H9 (cell line): ENCODE results near the gene GIT1. TPM values are rescaled to one million over a fixed set of nuclear protein-coding genes. Genes with fewer than 3 reads are reported as not detected.
A peak's percentile ranks its signal among the peaks of the same experiment; 100 is the strongest.

Source experiments
- DNase-seq: peaks from one replicate; pipeline ENCODE4 v3.0.0-alpha.2; 2017
- H2AFZ ChIP-seq: one replicate; pipeline ENCODE4 v1.6.1; 2013; ENCODE audit warnings: mild to moderate bottlenecking, low read length, control low read depth, moderate library complexity
- H2AK5ac ChIP-seq: 2 replicates; pipeline ENCODE4 v1.6.1; 2013; ENCODE audit warnings: low read length, control low read depth, mixed read lengths; ENCODE audit not compliant: insufficient read length
- H2BK120ac ChIP-seq: one replicate; pipeline ENCODE4 v1.6.1; 2013; ENCODE audit warnings: low read depth, mild to moderate bottlenecking, low read length, control low read depth, inconsistent platforms; ENCODE audit not compliant: poor library complexity, severe bottlenecking
- H2BK12ac ChIP-seq: 2 replicates; pipeline ENCODE4 v1.6.1; 2013; ENCODE audit warnings: low read length, control low read depth, mixed read lengths, low read depth; ENCODE audit not compliant: insufficient read length
- H2BK15ac ChIP-seq: 2 replicates; pipeline ENCODE4 v1.6.1; 2013; ENCODE audit warnings: low read depth, low read length, control low read depth
- H2BK20ac ChIP-seq: one replicate; pipeline ENCODE4 v1.6.1; 2013; ENCODE audit warnings: low read depth, mild to moderate bottlenecking, low read length, control low read depth, inconsistent platforms; ENCODE audit not compliant: poor library complexity, severe bottlenecking
- H2BK5ac ChIP-seq: 2 replicates; pipeline ENCODE4 v1.6.1; 2013; ENCODE audit warnings: low read length, control low read depth, mixed read lengths; ENCODE audit not compliant: insufficient read length
- H3K14ac ChIP-seq: 2 replicates; pipeline ENCODE4 v1.6.1; 2013; ENCODE audit warnings: low read length, control low read depth; ENCODE audit not compliant: insufficient read depth
- H3K18ac ChIP-seq: 2 replicates; pipeline ENCODE4 v1.6.1; 2013; ENCODE audit warnings: low read depth, mild to moderate bottlenecking, mixed read lengths, low read length, control low read depth; ENCODE audit not compliant: insufficient read length
- H3K23ac ChIP-seq: 2 replicates; pipeline ENCODE4 v1.6.1; 2013; ENCODE audit warnings: low read length, control low read depth, mixed read lengths, low read depth; ENCODE audit not compliant: insufficient read length
- H3K23me2 ChIP-seq: 2 replicates; pipeline ENCODE4 v1.6.1; 2013; ENCODE audit warnings: low read depth, mild to moderate bottlenecking, mixed read lengths, low read length, control low read depth; ENCODE audit not compliant: insufficient read length, poor library complexity, severe bottlenecking
- H3K27ac ChIP-seq: 2 replicates; pipeline ENCODE4 v1.5.1; 2013; ENCODE audit warnings: low read length, control low read depth, mixed read lengths, low read depth; ENCODE audit not compliant: insufficient read length
- H3K27me3 ChIP-seq: 2 replicates; pipeline ENCODE4 v1.6.1; 2013; ENCODE audit warnings: low read length, control low read depth, inconsistent platforms; ENCODE audit not compliant: insufficient read depth
- H3K4ac ChIP-seq: 2 replicates; pipeline ENCODE4 v1.6.1; 2013; ENCODE audit warnings: low read depth, mild to moderate bottlenecking, control low read depth, inconsistent platforms, low read length, moderate library complexity
- H3K4me1 ChIP-seq: 2 replicates; pipeline ENCODE4 v1.6.1; 2013; ENCODE audit warnings: low read length, control low read depth, inconsistent platforms; ENCODE audit not compliant: insufficient read depth
- H3K4me2 ChIP-seq: 2 replicates; pipeline ENCODE4 v1.6.1; 2013; ENCODE audit warnings: low read length, control low read depth, mixed read lengths; ENCODE audit not compliant: insufficient read length, insufficient read depth
- H3K56ac ChIP-seq: 2 replicates; pipeline ENCODE4 v1.6.1; 2013; ENCODE audit warnings: low read depth, mild to moderate bottlenecking, mixed read lengths, low read length, control low read depth; ENCODE audit not compliant: insufficient read length
- H3K79me1 ChIP-seq: 2 replicates; pipeline ENCODE4 v1.6.1; 2013; ENCODE audit warnings: low read depth, mild to moderate bottlenecking, moderate library complexity, low read length, control low read depth, inconsistent platforms; ENCODE audit not compliant: insufficient read depth, poor library complexity, severe bottlenecking
- H3K79me2 ChIP-seq: 2 replicates; pipeline ENCODE4 v1.6.1; 2013; ENCODE audit warnings: low read length, control low read depth, inconsistent platforms; ENCODE audit not compliant: insufficient read depth
- H3K9ac ChIP-seq: 2 replicates; pipeline ENCODE4 v1.6.1; 2013; ENCODE audit warnings: low read length, control low read depth, mixed read lengths; ENCODE audit not compliant: insufficient read length; ENCODE audit errors: extremely low read depth
- H3K9me3 ChIP-seq: one replicate; pipeline ENCODE4 v1.6.1; 2013; ENCODE audit warnings: low read depth, low read length, inconsistent platforms; ENCODE audit not compliant: control insufficient read depth
- H3T11ph ChIP-seq: one replicate; pipeline ENCODE4 v1.6.1; 2013; ENCODE audit warnings: mild to moderate bottlenecking, low read length, control low read depth, inconsistent platforms
- H4K20me1 ChIP-seq: one replicate; pipeline ENCODE4 v1.6.1; 2013; ENCODE audit not compliant: control insufficient read depth, insufficient read length, insufficient read depth
- H4K5ac ChIP-seq: 2 replicates; pipeline ENCODE4 v1.6.1; 2013; ENCODE audit warnings: low read depth, mild to moderate bottlenecking, mixed read lengths, low read length, control low read depth; ENCODE audit not compliant: insufficient read length
- H4K8ac ChIP-seq: replicated peaks from 2 replicates; pipeline ENCODE4 v1.6.1; 2013; ENCODE audit warnings: low read length, control low read depth, mixed read lengths, low read depth; ENCODE audit not compliant: insufficient read length
- H4K91ac ChIP-seq: 2 replicates; pipeline ENCODE4 v1.6.1; 2013; ENCODE audit warnings: low read depth, mild to moderate bottlenecking, moderate library complexity, mixed read lengths, low read length, control low read depth; ENCODE audit not compliant: insufficient read length
- H3K27ac Mint-ChIP-seq, 3 experiments: 2 replicates in 2 of 3; 3 replicates in 1 of 3; pipeline ENCODE4 v1.8.0; 2020 to 2021; ENCODE audit warnings: mixed read lengths in 3 of 3, mild to moderate bottlenecking in 1 of 3, moderate library complexity in 1 of 3
- H3K27me3 Mint-ChIP-seq: 2 replicates; pipeline ENCODE4 v1.8.0; 2021; ENCODE audit warnings: low read depth, mild to moderate bottlenecking, moderate library complexity, mixed read lengths
- H3K36me3 Mint-ChIP-seq, 3 experiments: 2 replicates in 2 of 3; 3 replicates in 1 of 3; pipeline ENCODE4 v1.8.0; 2020 to 2021; ENCODE audit warnings: low read depth in 3 of 3, mixed read lengths in 3 of 3; ENCODE audit not compliant: insufficient read depth in 1 of 3
- H3K4me1 Mint-ChIP-seq, 2 experiments: 2 replicates each; pipeline ENCODE4 v1.8.0; 2020; ENCODE audit warnings: mixed read lengths in 2 of 2
- H3K4me3 Mint-ChIP-seq, 2 experiments: 2 replicates in 1 of 2; 3 replicates in 1 of 2; pipeline ENCODE4 v1.8.0; 2020 to 2021; ENCODE audit warnings: mild to moderate bottlenecking in 2 of 2, mixed read lengths in 2 of 2, moderate library complexity in 1 of 2
- H3K9me3 Mint-ChIP-seq, 2 experiments: 2 replicates in 1 of 2; 3 replicates in 1 of 2; pipeline ENCODE4 v1.8.0; 2020; ENCODE audit warnings: mild to moderate bottlenecking in 2 of 2, mixed read lengths in 2 of 2, moderate library complexity in 1 of 2
- CTCF ChIP-seq: fragments of 200-600 bp; sonication (generic); conservative IDR thresholded peaks from 3 replicates; pipeline ENCODE4 v1.8.0; 2021; ENCODE audit warnings: antibody characterized with exemption, mild to moderate bottlenecking
- WGBS: extraction: QIAGEN DNeasy Blood & Tissue Kit; methylation state at CpG from one replicate; pipeline ENCODE4 v1.1.7; 2013; ENCODE audit warnings: missing lambda C conversion rate, low lambda C conversion rate, mixed read lengths; ENCODE audit not compliant: insufficient read length; ENCODE audit errors: extremely low coverage; 5-methylcytosine and 5-hydroxymethylcytosine counted together
- total RNA-seq: library from RNA; stranded (reverse); gene quantifications from 2 replicates; pipeline ENCODE4 v1.2.1, GENCODE V29; 2021

Gene GIT1
- total RNA-seq, 1 experiment from 2014 or later = 47.4 TPM

- Histone ChIP-seq H3K79me2 (no peaks in the 10 kb centered on the region), H3K27ac (no peak overlapping the region), H3K4me2 (no peak overlapping the region), H4K20me1 (peaks cover 2% of the 10 kb centered on the region), H3K23me2 (peaks cover 9% of the 10 kb centered on the region), H2AFZ (no peak overlapping the region), H2AK5ac (no peak overlapping the region), H3K9ac (no peak overlapping the region), H2BK20ac (no peak overlapping the region), H2BK120ac (no peak overlapping the region), H2BK5ac (no peak overlapping the region), H2BK15ac (no peak overlapping the region), H3K4me1 (no peaks in the 10 kb centered on the region), H4K8ac (no peak overlapping the region), H3T11ph (no peak overlapping the region), H4K91ac (no peak overlapping the region), H3K9me3 (no peaks in the 10 kb centered on the region), H3K4ac (no peak overlapping the region), H3K23ac (no peak overlapping the region), H3K18ac (no peak overlapping the region), H4K5ac (no peak overlapping the region), H3K56ac (no peak overlapping the region), H3K79me1 (no peaks in the 10 kb centered on the region), H3K27me3 (no peaks in the 10 kb centered on the region; the same call in 1 of the 2 replicates), H3K14ac (no peak overlapping the region), H2BK12ac (no peak overlapping the region)
- H3K27me3 Mint-ChIP-seq = peaks cover 14% of the 10 kb centered on the region
- H3K4me3 Mint-ChIP-seq = no peak overlapping the region; a peak in 1 of 5 replicates
- H3K9me3 Mint-ChIP-seq = no peaks in the 10 kb centered on the region
- peaks cover 6 to 15% of the 10 kb centered on the region in 2 experiments for H3K4me1 Mint-ChIP-seq
- WGBS = no CpG with 5 or more reads among the region's 6 CpGs
- no peak for TF ChIP-seq CTCF
- DNase-seq = peak; percentile 30
- peaks cover 10 to 46% (median 36%) of the 10 kb centered on the region in 3 experiments; a peak in 6 of 7 replicates for H3K36me3 Mint-ChIP-seq
- peak overlapping the region in 2 of 3 experiments; percentile 28 to 55; a peak in 1 of 7 replicates for H3K27ac Mint-ChIP-seq
These were observed 15.9 kb downstream of the GIT1 start for GRCh38 chr17:29573558-29573869.
